OCI-LY3 (cell line): ENCODE data around the gene MYOCD.

ENCODE experiments used
- EZH2phosphoT487 ChIP-seq: fragments of 200-600 bp; shearing (Covaris generic); IDR thresholded peaks from 2 replicates; pipeline ENCODE4 v1.6.1; 2018; ENCODE audit warnings: antibody characterized with exemption, mixed run types, low read depth
- TF ChIP-seq, protein P1 (sequence below): fragments of 200-600, 300-600 bp; sonication (generic); IDR thresholded peaks from 2 replicates; pipeline ENCODE4 v1.5.1; 2014; ENCODE audit warnings: antibody characterized with exemption, low read length, low read depth

DNA sequence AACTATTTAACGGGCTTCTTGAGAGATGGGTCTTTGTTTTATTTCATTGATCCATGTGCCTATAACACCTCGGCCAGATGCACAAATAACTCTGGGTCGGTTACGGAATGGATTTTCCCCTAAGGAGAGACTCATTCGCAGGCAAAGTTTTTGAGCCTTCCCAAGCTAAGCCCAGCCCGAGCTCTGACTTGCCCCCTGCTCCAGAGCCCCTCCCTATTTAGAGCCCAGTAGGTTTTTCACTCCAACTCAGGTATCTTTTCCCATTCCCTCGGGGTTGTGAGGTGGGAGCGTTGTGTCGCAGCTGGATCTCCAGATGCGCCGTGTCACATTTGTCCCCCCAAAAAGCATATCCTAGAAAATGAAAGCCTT is 812 bp upstream of the MYOCD start:
- TF ChIP-seq, protein P1, sequence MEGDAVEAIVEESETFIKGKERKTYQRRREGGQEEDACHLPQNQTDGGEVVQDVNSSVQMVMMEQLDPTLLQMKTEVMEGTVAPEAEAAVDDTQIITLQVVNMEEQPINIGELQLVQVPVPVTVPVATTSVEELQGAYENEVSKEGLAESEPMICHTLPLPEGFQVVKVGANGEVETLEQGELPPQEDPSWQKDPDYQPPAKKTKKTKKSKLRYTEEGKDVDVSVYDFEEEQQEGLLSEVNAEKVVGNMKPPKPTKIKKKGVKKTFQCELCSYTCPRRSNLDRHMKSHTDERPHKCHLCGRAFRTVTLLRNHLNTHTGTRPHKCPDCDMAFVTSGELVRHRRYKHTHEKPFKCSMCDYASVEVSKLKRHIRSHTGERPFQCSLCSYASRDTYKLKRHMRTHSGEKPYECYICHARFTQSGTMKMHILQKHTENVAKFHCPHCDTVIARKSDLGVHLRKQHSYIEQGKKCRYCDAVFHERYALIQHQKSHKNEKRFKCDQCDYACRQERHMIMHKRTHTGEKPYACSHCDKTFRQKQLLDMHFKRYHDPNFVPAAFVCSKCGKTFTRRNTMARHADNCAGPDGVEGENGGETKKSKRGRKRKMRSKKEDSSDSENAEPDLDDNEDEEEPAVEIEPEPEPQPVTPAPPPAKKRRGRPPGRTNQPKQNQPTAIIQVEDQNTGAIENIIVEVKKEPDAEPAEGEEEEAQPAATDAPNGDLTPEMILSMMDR = no peak
- TF ChIP-seq EZH2phosphoT487 = no peak
